Measurements from ENCODE around the gene GRIK3.

- TF ChIP-seq CTCF (IDR thresholded peaks at IDR 0.05) (no peak), POLR2A (IDR thresholded peaks at IDR 0.05) (no peak)
Observed at GRCh38 chr1:36786425-36786824, 247.9 kb downstream of the GRIK3 start.

All from right lobe of liver (tissue), 4 donors.